Lower leg skin (tissue), 4 donors: Measurements from ENCODE around the gene DMTF1. TPM values are rescaled to one million over a fixed set of nuclear protein-coding genes. Genes with fewer than 3 reads are reported as not detected.

ENCODE experiments used
- DNase-seq, 2 donors: peaks; one replicate each; pipeline ENCODE4 v3.0.0-alpha.2; 2019; ENCODE audit warnings: low spot score in 2 of 2
- H3K4me3 ChIP-seq: fragments of 200-600 bp; sonication (generic); 2 replicates; pipeline ENCODE4 v1.5.1; 2017; ENCODE audit warnings: mild to moderate bottlenecking, low read depth; ENCODE audit not compliant: poor library complexity, severe bottlenecking
- CTCF ChIP-seq, 3 donors: fragments of 450-650 bp; IDR thresholded peaks; one replicate each; pipeline ENCODE4 v1.5.1; 2016; ENCODE audit warnings: antibody characterized with exemption in 3 of 3, mild to moderate bottlenecking in 3 of 3, moderate library complexity in 2 of 3
- POLR2A ChIP-seq, 2 donors: fragments of 450-650 bp; IDR thresholded peaks; one replicate each; pipeline ENCODE4 v1.6.1; 2016 to 2017; ENCODE audit warnings: antibody characterized with exemption in 2 of 2, mild to moderate bottlenecking in 1 of 2, moderate library complexity in 1 of 2
- WGBS, 2 donors: methylation state at CpG; one replicate each; pipeline ENCODE4 v1.1.5; 2018; 5-methylcytosine and 5-hydroxymethylcytosine counted together
- intact Hi-C: fragments of 100-400 bp; cut with DNase I; formaldehyde crosslinking; loops from one replicate; pipeline ENCODE4 v1.15.0; 2023; ENCODE audit warnings: low total_unique reads
- total RNA-seq, 4 donors: library from RNA; depleted of rRNA; stranded (reverse); fragments of >200 nt; gene quantifications; one replicate each; pipeline ENCODE4 v1.1.0, GENCODE V29; 2016

Gene DMTF1
- total RNA-seq, 4 donors from 2014 or later, result 35.2 to 68.9 (median 44.9) TPM

GRCh38 chr7:87216701-87217508 is 64.7 kb downstream of the DMTF1 start:
- no peak overlapping the region for H3K4me3 ChIP-seq
- intact Hi-C loops, result no loop called here
- 57 to 67% methylated on average over 5 of the region's 5 CpGs for WGBS, 2 donors
- TF ChIP-seq POLR2A (IDR thresholded peaks at IDR 0.05) (no peak), CTCF (IDR thresholded peaks at IDR 0.05) (no peak)
- no peak for DNase-seq

GRCh38 chr7:87217983-87218653 is 65.9 kb downstream of the DMTF1 start:
- no peak overlapping the region for H3K4me3 ChIP-seq
- DNase-seq, result no peak
- intact Hi-C loops, result no loop called here
- 47 to 53% methylated on average over 9 of the region's 9 CpGs for WGBS, 2 donors
- TF ChIP-seq CTCF (IDR thresholded peaks at IDR 0.05), result no peak
- TF ChIP-seq POLR2A (IDR thresholded peaks at IDR 0.05), result no peak

GRCh38 chr7:87218796-87219544 is 66.7 kb downstream of the DMTF1 start:
- TF ChIP-seq CTCF (IDR thresholded peaks at IDR 0.05), result no peak
- no peak for TF ChIP-seq POLR2A (IDR thresholded peaks at IDR 0.05)
- intact Hi-C loops, result no loop called here
- H3K4me3 ChIP-seq, result peak overlapping the region; percentile 63
- peak; percentile 55 to 92 for DNase-seq
- WGBS, 2 donors, result 2 to 4% methylated on average over 17 of the region's 17 CpGs

- 0 to 1% methylated on average over 32 to 40 of the region's 41 CpGs for WGBS, 2 donors
- DNase-seq, result peak; percentile 78 to 96
- intact Hi-C loops, result no loop called here
- TF ChIP-seq POLR2A (IDR thresholded peaks at IDR 0.05) (peak in 1 of 2 donors; percentile 38), CTCF (IDR thresholded peaks at IDR 0.05) (no peak)
- H3K4me3 ChIP-seq, result peak within 1 kb of the TSS; percentile 63
Observed at GRCh38 chr7:87219545-87220025, 67.3 kb downstream of the DMTF1 start, which contains the start of gene TMEM243. TSS of gene TMEM243 (minus strand) at chr7:87219732. CDS start at chr7:87219503, 229 bp downstream.

- 0% methylated on average over 43 to 46 of the region's 75 CpGs for WGBS, 2 donors
- peak; percentile 68 to 96 for DNase-seq
- intact Hi-C loops, result no loop called here
- H3K4me3 ChIP-seq, result peak overlapping the region; percentile 63
- no peak for TF ChIP-seq POLR2A (IDR thresholded peaks at IDR 0.05)
- TF ChIP-seq CTCF (IDR thresholded peaks at IDR 0.05), result no peak
Observed at GRCh38 chr7:87220026-87220733, 67.9 kb downstream of the DMTF1 start.
